ENCODE measurements around the gene CRTC1. TPM values are rescaled to one million over a fixed set of nuclear protein-coding genes. Genes with fewer than 3 reads are reported as not detected.
A peak's percentile ranks its signal among the peaks of the same experiment; 100 is the strongest.

CRTC1 gene
- total RNA-seq, 2 donors from 2014 or later = 4.0 to 5.8 TPM

DNA sequence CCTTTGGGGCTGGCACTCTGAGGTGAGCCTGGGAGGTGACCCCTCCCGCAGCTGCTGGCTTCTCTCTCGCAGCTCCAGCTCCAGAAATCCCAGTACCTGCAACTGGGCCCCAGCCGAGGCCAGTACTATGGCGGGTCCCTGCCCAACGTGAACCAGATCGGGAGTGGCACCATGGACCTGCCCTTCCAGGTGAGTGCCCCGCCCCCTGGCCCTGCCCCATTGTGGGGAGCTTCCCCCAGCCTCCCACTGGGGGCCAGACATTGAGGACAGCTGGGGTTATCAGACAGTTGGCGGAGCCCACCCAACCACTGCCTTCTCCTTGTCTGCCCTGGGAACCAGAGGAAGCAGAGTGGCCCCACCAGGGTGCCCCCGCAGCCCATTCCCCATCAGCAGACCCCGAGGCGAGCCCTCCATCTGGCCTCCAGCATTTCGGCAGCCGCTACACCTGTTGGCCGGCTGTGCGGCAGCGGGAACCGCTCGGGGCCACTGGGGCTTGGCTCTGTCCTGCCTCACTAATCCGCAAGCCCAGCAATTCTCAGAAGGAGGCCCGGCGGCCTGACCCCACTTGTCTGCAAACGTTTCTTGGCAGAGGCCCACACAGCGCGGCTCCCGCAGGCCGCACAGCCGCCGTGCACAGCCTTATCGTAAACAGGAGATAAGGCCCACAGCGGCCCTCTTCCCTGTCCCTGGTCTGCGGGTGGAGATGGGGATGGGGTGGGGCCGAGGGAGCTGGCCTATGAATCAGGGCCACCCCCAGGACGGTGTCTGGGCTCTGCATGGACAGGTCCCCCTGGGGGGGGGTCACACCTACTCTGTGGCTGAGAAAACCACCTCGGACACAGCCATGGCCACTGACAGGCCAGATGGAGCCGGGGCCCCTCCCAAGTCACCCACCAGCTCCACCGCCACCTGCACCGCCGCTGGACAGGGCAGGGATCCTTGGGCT is 59.6 kb downstream of the CRTC1 start:
- H3K27ac ChIP-seq = peak overlapping the region in 1 of 2 donors; percentile 14

DNA sequence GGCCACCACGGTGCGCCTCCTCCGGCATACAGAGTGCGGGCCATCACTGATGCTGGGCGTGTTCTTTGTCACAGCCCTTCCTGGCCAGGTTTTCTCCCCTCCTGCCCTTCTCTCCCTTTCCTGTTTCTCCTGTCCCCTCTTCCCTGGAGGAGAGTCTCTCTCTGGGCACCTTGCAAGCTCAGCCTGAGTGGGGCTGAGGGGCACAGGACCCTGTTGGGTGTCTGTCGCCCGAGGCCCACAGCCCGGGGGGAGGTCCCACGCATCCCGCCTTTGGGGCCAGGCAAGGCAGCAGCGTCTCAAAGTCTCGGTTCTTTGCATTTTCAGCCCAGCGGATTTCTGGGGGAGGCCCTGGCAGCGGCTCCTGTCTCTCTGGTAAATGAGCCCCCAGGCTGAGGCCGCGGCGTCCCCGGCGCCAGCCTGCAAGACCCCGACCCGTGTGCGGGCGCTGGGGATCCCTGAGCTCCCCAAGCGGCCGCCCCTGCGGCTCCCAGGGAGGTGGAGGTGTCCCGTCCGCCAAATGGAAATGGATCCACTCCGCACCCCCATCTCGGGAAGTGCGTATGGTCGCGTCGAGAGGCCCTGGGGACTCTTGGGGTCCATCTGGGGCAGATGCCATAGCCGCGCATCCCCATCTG is 60.4 kb downstream of the CRTC1 start:
- TF ChIP-seq, protein P1, sequence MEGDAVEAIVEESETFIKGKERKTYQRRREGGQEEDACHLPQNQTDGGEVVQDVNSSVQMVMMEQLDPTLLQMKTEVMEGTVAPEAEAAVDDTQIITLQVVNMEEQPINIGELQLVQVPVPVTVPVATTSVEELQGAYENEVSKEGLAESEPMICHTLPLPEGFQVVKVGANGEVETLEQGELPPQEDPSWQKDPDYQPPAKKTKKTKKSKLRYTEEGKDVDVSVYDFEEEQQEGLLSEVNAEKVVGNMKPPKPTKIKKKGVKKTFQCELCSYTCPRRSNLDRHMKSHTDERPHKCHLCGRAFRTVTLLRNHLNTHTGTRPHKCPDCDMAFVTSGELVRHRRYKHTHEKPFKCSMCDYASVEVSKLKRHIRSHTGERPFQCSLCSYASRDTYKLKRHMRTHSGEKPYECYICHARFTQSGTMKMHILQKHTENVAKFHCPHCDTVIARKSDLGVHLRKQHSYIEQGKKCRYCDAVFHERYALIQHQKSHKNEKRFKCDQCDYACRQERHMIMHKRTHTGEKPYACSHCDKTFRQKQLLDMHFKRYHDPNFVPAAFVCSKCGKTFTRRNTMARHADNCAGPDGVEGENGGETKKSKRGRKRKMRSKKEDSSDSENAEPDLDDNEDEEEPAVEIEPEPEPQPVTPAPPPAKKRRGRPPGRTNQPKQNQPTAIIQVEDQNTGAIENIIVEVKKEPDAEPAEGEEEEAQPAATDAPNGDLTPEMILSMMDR (IDR thresholded peaks at IDR 0.05) = no peak
- no peaks in the 10 kb centered on the region for H3K36me3 ChIP-seq
- peak overlapping the region in 1 of 2 donors; percentile 14 for H3K27ac ChIP-seq
- no peaks in the 10 kb centered on the region for H3K9me3 ChIP-seq
- DNase-seq (ENCODE audit: low spot score) = no peak
- H3K27me3 ChIP-seq = no peaks in the 10 kb centered on the region
- no peak overlapping the region for H3K4me3 ChIP-seq
- H3K4me1 ChIP-seq = peaks cover 0 to 36% of the 10 kb centered on the region in 2 donors

More for the DNA sequence above, 59.6 kb downstream of the CRTC1 start:
- TF ChIP-seq, protein P1 (IDR thresholded peaks at IDR 0.05) = no peak
- peak; percentile 81 for DNase-seq (ENCODE audit: low spot score)
- no peaks in the 10 kb centered on the region for H3K36me3 ChIP-seq
- no peak overlapping the region for H3K4me3 ChIP-seq
- H3K4me1 ChIP-seq = peaks cover 0 to 36% of the 10 kb centered on the region in 2 donors
- H3K9me3 ChIP-seq = no peaks in the 10 kb centered on the region
- H3K27me3 ChIP-seq = no peaks in the 10 kb centered on the region

DNA sequence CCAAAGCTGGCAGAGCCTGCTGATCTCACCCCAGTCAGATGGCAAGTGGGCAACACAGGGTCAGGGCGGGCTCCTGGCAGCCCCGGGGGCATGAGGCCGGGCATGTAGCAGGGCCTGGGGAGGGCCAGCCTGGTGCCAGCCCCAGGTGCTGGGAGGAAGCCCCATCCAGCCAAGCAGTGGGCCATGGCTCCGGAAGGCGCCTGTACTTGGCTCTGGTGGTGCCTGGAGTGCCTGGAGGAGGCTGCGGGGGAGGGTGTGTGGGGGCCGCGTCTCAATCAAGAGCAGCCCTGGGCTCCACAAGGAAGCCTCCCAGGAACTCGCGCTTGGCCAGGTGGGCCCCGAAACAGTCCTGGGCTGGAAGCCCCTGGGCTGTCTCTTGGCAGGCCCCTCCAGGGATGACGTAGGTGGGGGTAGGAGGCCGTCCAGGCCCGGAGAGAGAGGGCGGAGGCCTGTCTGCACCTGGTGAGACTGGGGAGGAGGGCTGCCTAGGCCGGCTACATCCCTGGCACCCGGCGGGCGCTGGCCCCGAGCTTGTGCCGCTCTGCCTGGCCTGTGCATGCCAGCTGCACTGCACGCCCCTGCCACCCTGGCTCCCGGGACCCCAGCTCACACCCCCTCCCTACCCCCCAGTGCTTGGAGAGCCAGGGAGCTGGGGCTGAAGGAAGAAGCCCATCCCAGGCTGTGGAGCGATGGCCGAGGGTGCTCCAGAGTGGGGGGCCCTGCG is 61.7 kb downstream of the CRTC1 start:
- peaks cover 0 to 36% of the 10 kb centered on the region in 2 donors for H3K4me1 ChIP-seq
- no peaks in the 10 kb centered on the region for H3K36me3 ChIP-seq
- H3K27me3 ChIP-seq = no peaks in the 10 kb centered on the region
- TF ChIP-seq, protein P1 (IDR thresholded peaks at IDR 0.05) = no peak
- H3K27ac ChIP-seq = no peak overlapping the region
- no peak overlapping the region for H3K4me3 ChIP-seq
- no peak for DNase-seq (ENCODE audit: low spot score)
- no peaks in the 10 kb centered on the region for H3K9me3 ChIP-seq

DNA sequence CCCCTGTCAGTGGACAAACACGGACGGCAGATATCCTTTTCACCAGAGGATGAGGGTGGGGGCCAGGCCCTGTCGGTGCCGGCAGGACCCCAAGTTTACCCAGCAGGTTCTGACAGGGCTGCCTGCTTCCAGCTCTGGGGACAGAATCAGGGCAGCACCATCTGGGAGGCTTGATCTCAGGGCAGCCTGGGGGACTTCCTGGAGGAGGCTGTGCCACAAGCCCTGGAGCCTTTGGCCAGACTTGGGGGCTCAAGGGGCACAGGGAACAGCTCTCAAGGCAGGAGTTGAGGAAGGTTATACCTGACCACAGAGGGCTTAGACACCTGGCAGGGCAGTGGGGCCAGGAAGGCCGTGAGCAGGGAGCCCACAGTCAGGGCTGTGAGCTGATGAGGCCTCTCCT is 62.5 kb downstream of the CRTC1 start:
- Histone ChIP-seq H3K36me3 (peaks cover 5% of the 10 kb centered on the region), H3K27ac (no peak overlapping the region), H3K4me3 (no peak overlapping the region), H3K9me3 (no peaks in the 10 kb centered on the region), H3K27me3 (no peaks in the 10 kb centered on the region), H3K4me1 (peaks cover 0 to 33% of the 10 kb centered on the region in 2 donors)
- no peak for DNase-seq (ENCODE audit: low spot score)
- TF ChIP-seq, protein P1 (IDR thresholded peaks at IDR 0.05) = no peak

DNA sequence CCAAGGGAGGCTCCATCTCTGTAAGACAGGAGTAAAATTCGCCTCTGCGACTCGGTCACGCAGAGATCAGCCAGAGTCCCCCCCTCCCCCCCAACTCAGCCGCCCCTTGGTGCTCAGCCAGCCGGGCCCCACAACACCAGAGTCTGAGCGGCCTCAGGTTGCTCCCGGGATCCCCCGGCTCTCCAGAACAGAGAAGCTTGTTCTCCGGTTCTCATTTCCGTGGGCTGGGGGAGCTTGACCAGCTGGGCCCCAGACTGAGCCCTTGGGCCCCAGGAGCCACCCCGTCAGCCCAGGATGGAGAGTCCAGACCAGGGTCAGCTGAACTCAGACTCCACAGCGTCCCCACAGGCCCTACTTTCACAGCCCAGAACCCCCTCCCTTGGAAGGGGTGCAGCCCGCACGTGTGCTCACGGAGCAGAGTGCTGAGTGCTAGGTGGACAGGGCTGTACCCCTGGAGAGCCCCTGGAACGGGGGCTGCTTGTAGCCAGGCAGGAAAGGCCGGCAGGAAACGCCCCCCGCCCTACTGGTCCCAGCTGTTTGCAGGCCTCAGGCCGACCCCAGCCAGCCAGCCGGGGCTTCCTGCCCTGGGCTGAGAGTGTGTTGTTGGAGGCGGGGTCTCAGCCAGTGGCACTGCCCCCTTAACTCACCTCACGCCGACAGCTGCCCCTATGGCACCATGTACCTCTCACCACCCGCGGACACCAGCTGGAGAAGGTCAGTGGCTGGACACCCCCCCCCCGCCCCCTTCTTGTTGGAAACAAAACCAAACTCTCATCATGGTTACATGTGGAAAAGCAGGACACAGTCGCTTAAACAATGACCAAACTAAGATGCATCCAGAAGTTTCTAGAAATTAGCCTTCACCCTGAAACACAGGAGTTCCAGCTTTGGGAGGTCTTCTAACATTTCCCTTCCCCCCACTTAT is 63.2 kb downstream of the CRTC1 start:
- Histone ChIP-seq H3K4me3 (no peak overlapping the region), H3K9me3 (no peaks in the 10 kb centered on the region), H3K4me1 (peaks cover 0 to 25% of the 10 kb centered on the region in 2 donors), H3K27me3 (no peaks in the 10 kb centered on the region), H3K27ac (no peak overlapping the region), H3K36me3 (peaks cover 6% of the 10 kb centered on the region)
- no peak for DNase-seq (ENCODE audit: low spot score)
- TF ChIP-seq, protein P1 (IDR thresholded peaks at IDR 0.05) = no peak
